ENCODE measurements around the gene ANO5. TPM values are rescaled to one million over a fixed set of nuclear protein-coding genes. Genes with fewer than 3 reads are reported as not detected.

ANO5 gene
- polyA plus RNA-seq, 2 of the 4 experiments (the other 2 are of a cell fraction), result 3.1 to 8.6 TPM

GRCh38 chr11:22151649-22152197 is 41.2 kb upstream of the ANO5 start (continued):
- no peak for TF ChIP-seq TP53 (CRISPR knock-in tag; IDR thresholded peaks at IDR 0.05)
- no peak for TF ChIP-seq CEBPB (IDR thresholded peaks at IDR 0.05)
- TF ChIP-seq E2F6 (IDR thresholded peaks at IDR 0.05; ENCODE audit: borderline replicate concordance, low read depth), result no peak

GRCh38 chr11:22157531-22157930 is 35.4 kb upstream of the ANO5 start:
- Histone ChIP-seq H3K4me2 (no peak overlapping the region), H3K27ac (no peak overlapping the region), H3K4me3 (no peak overlapping the region), H3K4me1 (peaks cover 9% of the 10 kb centered on the region; the same call in 1 of the 3 replicates), H3K9me3 (no peaks in the 10 kb centered on the region)
- WGBS (ENCODE audit: missing lambda C conversion rate), result 4% methylated on average over 2 of the region's 2 CpGs
- DNase-seq (ENCODE audit: low read depth in 1 of 2, low spot score in 1 of 2) (no peak), FAIRE-seq (no peak), ATAC-seq (no peak)
- ChIA-PET POLR2A (no interaction called here), CTCF (no interaction called here)
- TF ChIP-seq REST (IDR thresholded peaks at IDR 0.05), result no peak
- no peak for TF ChIP-seq SMC3 (IDR thresholded peaks at IDR 0.05)
- TF ChIP-seq USF2 (IDR thresholded peaks at IDR 0.05), result no peak
- no peak for TF ChIP-seq HMGXB4 (CRISPR knock-in tag; IDR thresholded peaks at IDR 0.05; ENCODE audit: borderline replicate concordance)
- no peak for TF ChIP-seq EP300 (IDR thresholded peaks at IDR 0.05)
- TF ChIP-seq BHLHE40 (IDR thresholded peaks at IDR 0.05; ENCODE audit: low read depth, low read length), result no peak
- no peak for TF ChIP-seq HOXB13 (CRISPR knock-in tag; IDR thresholded peaks at IDR 0.05; ENCODE audit: low read depth)
- no peak for TF ChIP-seq MYC (IDR thresholded peaks at IDR 0.05; ENCODE audit: borderline replicate concordance, low read length)
- TF ChIP-seq POLR2A (IDR thresholded peaks at IDR 0.05; ENCODE audit: low read length), result no peak
- TF ChIP-seq CHD4 (IDR thresholded peaks at IDR 0.05; ENCODE audit: borderline replicate concordance), result no peak
- no peak for TF ChIP-seq HOXA7 (CRISPR knock-in tag; IDR thresholded peaks at IDR 0.05)
- TF ChIP-seq RNF2 (IDR thresholded peaks at IDR 0.05; ENCODE audit: borderline replicate concordance, low read depth), result no peak

GRCh38 chr11:22161489-22161888 is 31.4 kb upstream of the ANO5 start:
- no peak for FAIRE-seq
- Histone ChIP-seq H3K4me1 (no peaks in the 10 kb centered on the region), H3K4me3 (no peak overlapping the region), H3K4me2 (no peak overlapping the region), H3K27ac (no peak overlapping the region), H3K9me3 (no peaks in the 10 kb centered on the region)
- 4% methylated on average over 1 of the region's 1 CpG for WGBS (ENCODE audit: missing lambda C conversion rate)
- ChIA-PET POLR2A (no interaction called here), CTCF (interaction anchor here (1.4 to 2.7 kb wide), 2 partner anchors 8 to 9 kb away, joined by 6 to 7 read pairs; no protein-coding TSS in a partner anchor)
- no peak for DNase-seq (ENCODE audit: low read depth in 1 of 2, low spot score in 1 of 2)
- no peak for ATAC-seq
- TF ChIP-seq CBX2 (IDR thresholded peaks at IDR 0.05; ENCODE audit: borderline replicate concordance, low read depth) (no peak), RFX5 (IDR thresholded peaks at IDR 0.05) (no peak), ESRRA (IDR thresholded peaks at IDR 0.05; ENCODE audit: borderline replicate concordance, low read length) (no peak), CHD4 (IDR thresholded peaks at IDR 0.05; ENCODE audit: borderline replicate concordance) (no peak), KDM5A (IDR thresholded peaks at IDR 0.05) (no peak), SREBF2 (IDR thresholded peaks at IDR 0.05) (no peak), MAZ (IDR thresholded peaks at IDR 0.05; ENCODE audit: borderline replicate concordance, low read depth, low read length) (no peak), BCL3 (IDR thresholded peaks at IDR 0.05) (no peak), RCOR1 (IDR thresholded peaks at IDR 0.05; ENCODE audit: low read depth, low read length) (no peak), RAD21 (conservative IDR thresholded peaks at IDR 0.05 in 1 of 2, IDR thresholded peaks at IDR 0.05 in 1 of 2) (no peak), CBX8 (IDR thresholded peaks at IDR 0.05) (no peak), NPAS2 (CRISPR knock-in tag; IDR thresholded peaks at IDR 0.05; ENCODE audit: borderline replicate concordance) (no peak), RNF2 (IDR thresholded peaks at IDR 0.05; ENCODE audit: borderline replicate concordance, low read depth) (no peak), ZSCAN20 (CRISPR knock-in tag; IDR thresholded peaks at IDR 0.05) (no peak), NR3C1 (IDR thresholded peaks at IDR 0.05) (no peak)
